Esophagus muscularis mucosa (tissue), 4 donors: Measurements from ENCODE around the gene CAMTA1. TPM values are rescaled to one million over a fixed set of nuclear protein-coding genes. Genes with fewer than 3 reads are reported as not detected.

Experiments
- DNase-seq: peaks from one replicate; pipeline ENCODE4 v3.0.0-alpha.2; 2017; ENCODE audit errors: extremely low spot score
- H3K27ac ChIP-seq, 4 donors: fragments of 200-600 bp; sonication (generic); replicated peaks in 1 of 4; 1 replicate in 3 of 4; 2 replicates in 1 of 4; pipeline ENCODE4 v1.5.1; 2016 to 2019; ENCODE audit warnings: mild to moderate bottlenecking in 1 of 4
- H3K27me3 ChIP-seq, 4 donors: fragments of 200-600 bp; sonication (generic); one replicate each; pipeline versions ENCODE4 v1.5.1 to v1.6.0; 2016 to 2019
- H3K36me3 ChIP-seq, 4 donors: fragments of 200-600 bp; sonication (generic); one replicate each; pipeline ENCODE4 v1.5.1; 2016 to 2019
- H3K4me1 ChIP-seq, 4 donors: fragments of 200-600 bp; sonication (generic); one replicate each; pipeline ENCODE4 v1.5.1; 2016 to 2019
- H3K4me3 ChIP-seq, 4 donors: fragments of 200-600 bp; sonication (generic); 1 replicate in 2 of 4; 2 replicates in 2 of 4; pipeline ENCODE4 v1.5.1; 2016 to 2019; ENCODE audit warnings: mild to moderate bottlenecking in 4 of 4, moderate library complexity in 1 of 4
- H3K9me3 ChIP-seq, 4 donors: fragments of 200-600 bp; sonication (generic); 1 replicate in 3 of 4; 2 replicates in 1 of 4; pipeline ENCODE4 v1.5.1; 2016 to 2019
- EP300 ChIP-seq: sonication (generic); formaldehyde crosslinking; IDR thresholded peaks from one replicate; pipeline ENCODE4 v1.6.1; 2017; ENCODE audit warnings: antibody characterized with exemption
- POLR2A ChIP-seq: fragments of 450-650 bp; IDR thresholded peaks from one replicate; pipeline ENCODE4 v1.6.1; 2017; ENCODE audit warnings: antibody characterized with exemption, moderate library complexity, mild to moderate bottlenecking, low read depth
- POLR2AphosphoS5 ChIP-seq, 2 donors: sonication (generic); formaldehyde crosslinking; IDR thresholded peaks; one replicate each; pipeline ENCODE4 v1.6.1; 2017; ENCODE audit warnings: antibody characterized with exemption in 2 of 2
- WGBS: methylation state at CpG from one replicate; pipeline ENCODE4 v1.1.5; 2018; 5-methylcytosine and 5-hydroxymethylcytosine counted together
- intact Hi-C: fragments of 100-400 bp; cut with DNase I; formaldehyde crosslinking; loops from one replicate; pipeline ENCODE4 v1.15.1; 2023
- total RNA-seq, 4 donors: library from RNA; depleted of rRNA; stranded (reverse); fragments of >200 nt; gene quantifications; one replicate each; pipeline versions ENCODE4 v1.1.0 to v1.2.1, GENCODE V29; 2016
- TF ChIP-seq, protein P1 (sequence below), 3 experiments: fragments of 200-600 bp in 2 of 3; fragments of 450-650 bp in 1 of 3; sonication (generic) in 2 of 3; IDR thresholded peaks; one replicate each; pipeline ENCODE4 v1.5.1; 2017 to 2019; ENCODE audit warnings: antibody characterized with exemption in 3 of 3, mild to moderate bottlenecking in 2 of 3, moderate library complexity in 1 of 3

The CAMTA1 gene
- total RNA-seq, 4 donors from 2014 or later: 109 to 226 (median 139) TPM

DNA sequence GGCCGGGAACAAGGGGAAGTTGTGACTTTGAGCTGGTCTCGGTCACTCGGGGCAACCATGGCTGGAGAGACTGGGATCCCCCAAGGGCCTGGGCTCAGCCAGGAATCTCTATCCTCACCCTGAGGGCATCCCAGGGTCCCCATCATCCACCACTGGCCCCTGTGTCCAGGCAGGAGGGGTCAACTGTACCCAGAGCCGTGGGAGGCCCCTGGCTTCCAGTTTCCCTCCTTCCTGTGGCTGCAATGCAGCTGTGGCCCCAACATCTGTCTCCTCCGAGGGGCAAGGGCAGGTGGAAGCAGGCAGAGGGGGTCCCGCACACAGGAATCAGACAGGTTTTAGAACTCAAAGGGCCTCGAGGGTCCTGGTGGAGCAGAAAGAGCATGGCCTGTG, 653.1 kb downstream of the CAMTA1 start:
- H3K4me1 ChIP-seq: no peaks in the 10 kb centered on the region
- no peak for DNase-seq
- H3K4me3 ChIP-seq: no peak overlapping the region
- no peaks in the 10 kb centered on the region for H3K27me3 ChIP-seq
- TF ChIP-seq POLR2A (no peak), POLR2AphosphoS5 (IDR thresholded peaks at IDR 0.05) (no peak), EP300 (no peak)
- TF ChIP-seq, protein P1, sequence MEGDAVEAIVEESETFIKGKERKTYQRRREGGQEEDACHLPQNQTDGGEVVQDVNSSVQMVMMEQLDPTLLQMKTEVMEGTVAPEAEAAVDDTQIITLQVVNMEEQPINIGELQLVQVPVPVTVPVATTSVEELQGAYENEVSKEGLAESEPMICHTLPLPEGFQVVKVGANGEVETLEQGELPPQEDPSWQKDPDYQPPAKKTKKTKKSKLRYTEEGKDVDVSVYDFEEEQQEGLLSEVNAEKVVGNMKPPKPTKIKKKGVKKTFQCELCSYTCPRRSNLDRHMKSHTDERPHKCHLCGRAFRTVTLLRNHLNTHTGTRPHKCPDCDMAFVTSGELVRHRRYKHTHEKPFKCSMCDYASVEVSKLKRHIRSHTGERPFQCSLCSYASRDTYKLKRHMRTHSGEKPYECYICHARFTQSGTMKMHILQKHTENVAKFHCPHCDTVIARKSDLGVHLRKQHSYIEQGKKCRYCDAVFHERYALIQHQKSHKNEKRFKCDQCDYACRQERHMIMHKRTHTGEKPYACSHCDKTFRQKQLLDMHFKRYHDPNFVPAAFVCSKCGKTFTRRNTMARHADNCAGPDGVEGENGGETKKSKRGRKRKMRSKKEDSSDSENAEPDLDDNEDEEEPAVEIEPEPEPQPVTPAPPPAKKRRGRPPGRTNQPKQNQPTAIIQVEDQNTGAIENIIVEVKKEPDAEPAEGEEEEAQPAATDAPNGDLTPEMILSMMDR (IDR thresholded peaks at IDR 0.05): no peak
- WGBS: 88% methylated on average over 7 of the region's 7 CpGs
- no peaks in the 10 kb centered on the region for H3K36me3 ChIP-seq
- intact Hi-C loops: no loop called here
- H3K9me3 ChIP-seq: no peaks in the 10 kb centered on the region
- H3K27ac ChIP-seq: no peak overlapping the region

DNA sequence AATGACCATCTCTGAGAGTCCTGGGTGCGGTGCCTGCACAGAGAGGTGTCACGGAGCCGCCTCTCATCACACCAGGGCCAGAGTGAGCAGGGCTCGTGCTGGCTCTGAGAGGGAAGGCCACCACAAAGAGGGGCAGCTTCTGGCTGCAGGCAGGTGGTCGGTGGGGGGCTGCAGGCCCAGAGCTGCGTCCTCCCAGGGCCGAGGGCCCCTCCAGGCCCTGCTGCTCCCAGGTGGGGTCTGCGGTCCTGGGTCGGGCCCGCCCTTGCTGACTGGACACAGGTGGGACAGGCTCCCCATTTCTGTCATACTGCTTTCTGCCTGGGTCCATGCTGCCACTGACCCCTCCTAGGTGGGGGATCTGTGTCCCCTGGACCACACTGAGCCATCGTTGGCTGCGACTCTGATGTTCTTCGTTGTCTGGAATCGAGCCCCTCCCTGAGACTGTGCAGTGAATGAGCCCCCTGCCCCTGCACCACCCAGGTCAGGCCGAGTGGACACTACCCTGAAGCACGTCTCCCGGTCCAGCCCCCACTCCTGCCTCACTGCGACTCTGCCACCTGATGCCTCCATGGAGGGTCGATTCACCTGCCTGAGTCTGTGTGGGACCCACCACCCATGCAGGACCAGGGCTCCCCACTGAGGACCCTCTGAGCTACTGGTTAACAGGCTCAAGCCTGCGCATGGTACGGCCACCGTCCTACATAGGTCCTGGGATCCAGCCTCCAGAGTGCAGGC, 653.8 kb downstream of the CAMTA1 start:
- no peak overlapping the region for H3K4me3 ChIP-seq
- no peaks in the 10 kb centered on the region for H3K9me3 ChIP-seq
- TF ChIP-seq EP300: no peak
- H3K4me1 ChIP-seq: no peaks in the 10 kb centered on the region
- intact Hi-C loops: no loop called here
- 96% methylated on average over 21 of the region's 22 CpGs for WGBS
- no peaks in the 10 kb centered on the region for H3K27me3 ChIP-seq
- H3K36me3 ChIP-seq: no peaks in the 10 kb centered on the region
- no peak overlapping the region for H3K27ac ChIP-seq
- no peak for DNase-seq

DNA sequence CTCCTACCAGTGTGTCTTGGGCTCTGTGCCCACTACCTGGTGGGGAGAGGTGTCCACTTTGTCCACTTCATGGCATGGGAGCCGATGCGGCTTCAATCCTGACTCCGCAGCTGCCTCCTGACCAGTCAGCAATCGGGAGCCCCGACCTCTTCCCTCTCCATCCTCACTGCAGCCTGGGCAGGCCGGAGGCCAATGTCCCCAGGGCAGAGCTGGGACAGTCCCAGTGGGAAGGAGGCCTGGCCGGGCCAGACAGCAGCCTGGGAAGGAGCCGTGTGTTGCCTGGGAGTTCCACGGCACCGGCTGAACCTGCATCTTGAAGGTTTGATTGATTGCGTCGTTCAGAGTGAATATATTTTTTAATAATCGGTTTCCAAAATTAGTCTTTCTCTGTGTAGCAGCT, 654.9 kb downstream of the CAMTA1 start:
- WGBS: 89% methylated on average over 13 of the region's 13 CpGs
- Histone ChIP-seq H3K36me3 (no peaks in the 10 kb centered on the region), H3K4me1 (no peaks in the 10 kb centered on the region), H3K27me3 (no peaks in the 10 kb centered on the region), H3K9me3 (no peaks in the 10 kb centered on the region), H3K4me3 (no peak overlapping the region), H3K27ac (no peak overlapping the region)
- no peak for DNase-seq
- intact Hi-C loops: no loop called here
- no peak for TF ChIP-seq POLR2A
- no peak for TF ChIP-seq POLR2AphosphoS5 (IDR thresholded peaks at IDR 0.05)
- TF ChIP-seq, protein P1 (IDR thresholded peaks at IDR 0.05): no peak
- no peak for TF ChIP-seq EP300

DNA sequence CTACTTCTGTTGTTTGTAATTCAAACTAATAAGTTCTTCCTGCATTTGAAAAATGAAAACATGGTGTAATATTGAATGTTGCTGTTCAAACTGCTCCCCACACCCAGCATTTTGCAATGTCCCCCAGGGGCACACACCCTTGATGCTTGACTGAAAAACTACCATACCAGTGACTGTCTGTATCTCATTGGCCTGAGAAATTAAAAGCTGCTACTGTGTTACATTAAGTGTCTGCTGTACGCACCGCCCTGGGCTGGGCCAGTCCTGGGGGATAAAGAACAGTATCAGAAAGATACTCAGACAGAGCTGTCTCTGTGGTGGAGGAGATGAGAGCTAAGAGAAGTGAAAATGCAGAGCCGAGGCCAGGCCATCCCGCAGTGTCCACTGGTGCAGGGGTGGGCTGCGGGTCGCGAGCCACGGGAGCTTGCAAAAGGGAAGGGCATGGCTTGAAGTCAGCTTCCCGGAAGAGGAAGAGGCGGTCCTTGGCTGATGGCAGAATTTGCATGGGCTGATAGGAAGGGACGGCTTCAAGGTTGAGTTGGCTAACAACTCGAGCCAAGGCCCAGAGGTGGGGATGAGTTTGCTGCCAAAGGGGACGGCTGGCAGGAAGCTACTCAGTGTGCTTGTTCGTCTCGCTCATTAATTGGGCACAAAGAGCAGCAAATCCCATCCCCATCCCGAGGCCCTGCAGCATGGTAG, 656.0 kb downstream of the CAMTA1 start:
- Histone ChIP-seq H3K27ac (no peak overlapping the region), H3K27me3 (no peaks in the 10 kb centered on the region), H3K9me3 (no peaks in the 10 kb centered on the region), H3K4me3 (peak overlapping the region in 1 of 4 donors; percentile 6), H3K4me1 (no peaks in the 10 kb centered on the region), H3K36me3 (no peaks in the 10 kb centered on the region)
- 71% methylated on average over 13 of the region's 16 CpGs for WGBS
- intact Hi-C loops: no loop called here
- DNase-seq: no peak
- TF ChIP-seq POLR2A: no peak
- TF ChIP-seq, protein P1 (IDR thresholded peaks at IDR 0.05): no peak
- no peak for TF ChIP-seq EP300
- no peak for TF ChIP-seq POLR2AphosphoS5 (IDR thresholded peaks at IDR 0.05)

DNA sequence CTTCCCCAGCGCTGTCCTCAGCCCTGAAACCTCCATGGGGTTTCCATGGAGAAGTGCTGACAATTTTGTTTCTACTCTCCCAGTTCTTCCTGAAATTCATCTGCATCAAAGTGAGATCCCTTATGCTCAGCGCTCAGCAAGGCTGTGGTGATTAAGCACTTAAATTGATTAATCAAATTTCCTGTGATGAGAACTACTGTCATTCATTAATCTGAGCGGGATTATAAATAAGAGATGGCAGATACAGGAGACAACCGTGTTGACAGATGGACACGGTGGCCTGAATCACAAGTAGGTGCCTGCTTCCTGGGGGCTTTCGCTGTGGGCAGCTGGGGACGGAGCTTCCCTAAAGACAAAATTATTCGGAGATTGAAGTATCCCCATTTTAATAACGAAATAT, 656.8 kb downstream of the CAMTA1 start:
- 98% methylated on average over 9 of the region's 9 CpGs for WGBS
- no peak overlapping the region for H3K27ac ChIP-seq

More for the DNA sequence above, 656.8 kb downstream of the CAMTA1 start:
- no peaks in the 10 kb centered on the region for H3K4me1 ChIP-seq
- H3K4me3 ChIP-seq: no peak overlapping the region
- H3K9me3 ChIP-seq: no peaks in the 10 kb centered on the region
- no peaks in the 10 kb centered on the region for H3K36me3 ChIP-seq
- TF ChIP-seq, protein P1 (IDR thresholded peaks at IDR 0.05): no peak
- TF ChIP-seq POLR2AphosphoS5 (IDR thresholded peaks at IDR 0.05): no peak
- TF ChIP-seq POLR2A: no peak
- no peak for TF ChIP-seq EP300
- no peak for DNase-seq
- intact Hi-C loops: no loop called here
- no peaks in the 10 kb centered on the region for H3K27me3 ChIP-seq
